Islet of Langerhans (tissue), 1 donor: ENCODE measurements around the gene SLCO2B1.

Source experiments
- FAIRE-seq: peaks from one replicate; lab custom pipeline; 2011; peaks lifted over from hg19 to GRCh38; lab: Jason Lieb, UNC

SLCO2B1 gene

DNA sequence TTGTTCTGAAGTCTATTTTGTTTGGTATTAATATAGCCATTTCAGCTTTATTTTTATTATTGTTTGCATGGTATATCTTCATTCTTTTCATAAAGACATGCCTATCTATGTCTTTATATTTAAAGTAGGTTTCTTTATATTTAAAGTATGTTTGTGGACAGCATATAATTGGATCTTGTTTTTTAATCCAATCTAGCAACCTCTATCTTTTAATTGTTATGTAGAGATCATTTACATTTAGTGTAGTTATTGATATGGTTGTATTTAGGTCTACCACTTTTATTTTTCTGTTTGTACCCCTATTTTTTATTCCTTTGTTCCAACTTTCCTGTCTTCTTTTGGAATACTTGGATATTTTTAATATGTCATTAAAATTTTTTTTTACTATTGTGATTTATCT lies 103.4 kb downstream of the SLCO2B1 start:
- no peak for FAIRE-seq
